Embryonic facial prominence (tissue), 1 donor: ENCODE data around the gene RPS6KB2.
"Not testable (repeated sequence)": the region's sequence is repeated elsewhere in the genome, so short reads cannot be mapped to it uniquely, and the experiment has no call there.

Experiments used
- DNase-seq: peaks from one replicate; pipeline ENCODE4 v3.0.0-alpha.2; 2016; ENCODE audit errors: extremely low spot score

Gene RPS6KB2

DNA sequence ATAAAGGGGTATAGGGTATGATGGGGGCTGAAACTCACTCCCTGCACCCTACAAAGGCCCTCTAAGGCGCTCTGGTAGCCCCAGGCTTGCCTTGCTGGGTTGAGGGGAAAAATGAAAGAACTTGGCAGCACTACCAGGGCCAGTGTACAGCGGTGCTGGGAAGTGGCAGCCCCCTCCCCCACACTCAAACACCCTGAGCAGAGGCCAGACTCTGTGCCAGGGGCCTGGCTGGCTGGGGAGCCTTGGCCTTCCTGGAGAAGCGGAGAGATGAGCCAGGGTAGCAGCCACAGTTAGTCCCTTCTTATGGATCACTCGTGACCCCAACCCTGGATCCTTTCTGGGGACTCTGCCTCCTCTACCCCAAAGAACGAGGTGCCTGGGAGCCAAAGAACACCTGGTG lies 38.1 kb downstream of the RPS6KB2 start:
- no peak for DNase-seq

DNA sequence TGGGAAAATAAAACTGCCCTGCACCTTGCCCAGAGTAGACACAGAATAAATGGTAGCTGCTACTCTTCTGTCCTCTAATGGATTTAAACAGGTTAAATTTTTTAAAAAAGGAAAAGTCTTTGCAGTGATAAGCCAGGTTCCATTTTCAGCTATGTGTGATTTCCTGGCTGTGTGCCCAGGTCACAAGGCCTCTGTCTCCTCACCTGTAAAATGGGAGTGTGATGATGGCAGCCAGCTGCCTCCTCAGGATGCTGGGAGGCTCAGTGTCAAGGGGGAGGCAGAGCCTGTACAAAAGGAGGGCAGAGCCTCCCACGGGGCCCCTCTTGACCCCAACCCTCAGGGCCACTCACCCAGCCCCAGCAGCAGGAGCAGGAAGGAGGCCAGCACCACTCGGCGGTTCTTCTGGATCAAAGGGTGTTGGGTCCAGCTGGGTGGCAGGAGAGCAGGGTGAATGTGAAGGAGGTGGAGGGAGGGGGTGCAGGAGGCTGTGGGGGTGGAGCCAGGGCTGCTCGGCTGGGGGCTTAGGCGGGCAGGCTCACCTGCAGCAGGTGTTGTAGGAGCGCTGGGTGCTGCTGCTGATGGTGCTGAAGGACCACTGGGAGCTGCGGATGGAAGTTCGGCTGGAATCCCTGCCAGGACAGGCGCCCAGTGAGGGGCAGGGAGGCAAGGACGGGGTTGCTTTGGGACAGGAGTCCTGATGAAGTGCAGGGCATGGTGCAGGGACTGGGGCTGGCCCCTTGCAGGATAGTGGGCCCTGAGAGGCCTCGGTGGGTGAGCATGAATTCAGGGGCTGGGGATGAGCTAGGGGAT lies 38.9 kb downstream of the RPS6KB2 start:
- DNase-seq = no peak

DNA sequence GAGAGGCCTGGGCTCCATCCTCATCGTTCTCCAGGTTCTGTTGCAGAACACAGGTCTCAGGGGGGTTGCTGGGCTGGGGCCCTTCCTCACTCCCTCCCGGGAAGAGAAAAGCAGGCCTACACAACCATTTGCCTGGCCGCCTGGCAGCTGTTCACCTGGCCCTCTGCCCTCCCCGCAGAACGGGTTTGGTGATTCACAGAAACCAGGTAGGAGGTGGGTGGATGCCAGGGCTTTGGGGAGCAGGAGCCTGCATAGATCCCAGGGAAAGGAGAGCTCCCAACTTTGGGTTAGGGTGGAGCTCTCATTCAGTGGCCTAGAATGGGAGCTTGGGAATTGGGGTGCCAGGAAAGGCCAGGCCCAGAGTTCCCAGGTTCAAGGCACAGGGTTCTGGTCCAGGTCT lies 39.8 kb downstream of the RPS6KB2 start:
- no peak for DNase-seq

DNA sequence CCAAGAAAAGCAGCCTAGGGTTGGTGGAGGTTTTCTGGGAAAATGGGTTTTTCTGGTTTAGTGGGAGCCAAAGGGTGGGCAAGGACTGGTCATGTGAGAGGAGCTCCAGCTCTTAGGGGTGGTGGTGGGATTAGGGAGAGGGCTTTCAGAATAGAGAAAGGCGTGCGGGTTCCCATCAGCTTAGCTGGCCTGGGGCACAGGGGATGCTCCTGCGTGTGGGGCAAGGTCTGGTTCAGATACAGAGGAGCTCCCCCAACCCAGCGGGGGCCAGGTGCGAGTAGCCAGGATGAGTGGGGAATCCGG lies 40.1 kb downstream of the RPS6KB2 start:
- DNase-seq = no peak

GRCh38 chr11:67468759-67469507 lies 40.6 kb downstream of the RPS6KB2 start, which contains the start of gene TMEM134:
TMEM134 (minus strand) TSS chr11:67469251; CDS start chr11:67469192, 59 bp downstream.
- DNase-seq = peak; percentile 82

DNA sequence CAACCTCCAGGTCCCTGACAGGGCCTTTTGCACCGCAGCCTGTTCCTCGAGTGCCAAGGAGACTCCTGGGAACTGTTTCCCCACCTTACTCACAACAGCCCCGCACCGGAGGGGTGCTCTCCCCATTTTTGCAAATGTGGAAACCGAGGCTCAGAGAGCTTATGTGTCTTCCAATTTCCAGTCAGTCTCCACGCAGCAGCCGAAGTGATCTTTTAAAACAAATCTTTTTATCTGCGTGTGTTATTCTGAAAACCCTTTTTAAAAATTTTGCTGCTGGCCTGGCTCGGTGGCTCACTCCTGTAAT lies 41.2 kb downstream of the RPS6KB2 start:
- no peak for DNase-seq

- no peak for DNase-seq
These were observed 42.2 kb downstream of the RPS6KB2 start for GRCh38 chr11:67470337-67471002.

GRCh38 chr11:67472882-67473281 lies 44.6 kb downstream of the RPS6KB2 start:
- no peak for DNase-seq

GRCh38 chr11:67476692-67477091 lies 48.4 kb downstream of the RPS6KB2 start:
- DNase-seq = not testable (repeated sequence)

GRCh38 chr11:67477344-67478050 lies 49.2 kb downstream of the RPS6KB2 start:
- DNase-seq = not testable (repeated sequence)

DNA sequence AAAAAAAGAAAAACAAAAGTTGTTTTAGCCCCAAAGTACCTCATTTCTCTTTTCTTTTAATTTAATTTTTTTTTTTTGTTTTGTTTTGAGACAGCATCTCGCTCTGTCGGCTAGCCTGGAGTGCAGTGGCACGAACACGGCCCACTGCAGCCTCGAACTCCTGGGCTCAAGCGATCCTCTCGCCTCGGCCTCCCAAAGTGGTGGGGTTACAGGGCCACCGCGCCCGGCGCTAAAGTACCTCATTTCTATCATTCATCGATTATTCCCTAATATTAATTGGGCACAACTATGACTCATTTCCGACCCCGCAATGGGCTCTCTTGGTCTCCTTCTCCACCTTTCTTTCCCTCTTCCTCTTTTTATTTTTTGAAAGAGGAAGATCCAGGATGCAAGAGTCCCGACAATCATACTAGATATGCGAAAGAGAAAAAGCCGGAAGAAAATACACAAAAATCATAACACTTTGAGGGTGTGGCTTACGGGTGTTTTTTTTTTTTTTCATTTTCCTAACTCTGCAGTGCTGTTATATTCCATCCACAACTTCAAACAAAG lies 54.1 kb downstream of the RPS6KB2 start:
- no peak for DNase-seq

GRCh38 chr11:67482827-67483798 lies 54.8 kb downstream of the RPS6KB2 start, which contains the start of gene AIP:
AIP (plus strand) TSS chr11:67483026; CDS start chr11:67483159, 133 bp downstream.
- peak; percentile 95 for DNase-seq

DNA sequence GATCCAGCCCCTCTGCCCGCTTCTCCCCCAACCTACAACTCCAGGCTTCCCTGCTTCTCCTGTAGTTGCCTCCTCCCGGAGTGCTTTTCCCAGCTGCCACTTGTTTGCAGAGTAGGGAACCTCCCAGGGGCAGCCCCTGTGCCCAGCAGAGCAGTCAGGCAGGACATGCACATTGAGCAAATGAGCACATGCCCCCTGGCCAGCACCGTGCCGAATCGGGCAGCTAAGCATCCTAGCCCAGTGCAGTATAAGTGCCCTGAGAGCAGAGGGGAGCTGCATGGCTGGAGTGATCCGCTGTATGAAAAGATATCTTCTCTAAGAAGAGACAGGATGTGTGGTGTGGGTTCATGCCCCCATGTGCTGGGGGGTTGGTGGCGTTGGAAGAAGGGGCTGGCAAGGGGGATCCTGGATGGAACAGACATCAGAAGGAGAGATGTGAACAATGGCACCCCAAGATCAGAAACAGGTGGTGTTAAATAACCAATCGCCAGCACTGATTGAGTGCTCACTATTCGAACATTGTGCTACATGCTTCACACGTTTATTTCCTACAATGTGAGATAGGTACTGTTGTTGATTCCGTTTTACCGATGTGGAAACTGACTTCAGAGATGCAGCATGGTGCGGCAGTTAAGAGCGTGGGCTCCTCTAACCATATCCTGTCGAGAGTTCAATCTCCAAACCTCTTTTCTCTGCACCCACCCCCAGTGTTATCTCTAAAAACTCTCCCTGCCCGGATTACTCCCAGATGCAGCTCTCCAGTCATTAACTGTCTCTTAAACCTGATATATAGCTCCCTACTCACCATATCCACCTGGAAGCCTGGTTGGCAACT lies 55.8 kb downstream of the RPS6KB2 start:
- DNase-seq = no peak

- no peak for DNase-seq
These were observed 56.6 kb downstream of the RPS6KB2 start for GRCh38 chr11:67484847-67485311.
